Epithelial cell of prostate (primary cell): ENCODE measurements around the gene ACAN.

Experiments
- DNase-seq: peaks from one replicate; pipeline ENCODE4 v3.0.0-alpha.2; 2011; ENCODE audit warnings: low read depth, low spot score
- H3K27ac ChIP-seq: fragments of 450-650 bp; 2 replicates; pipeline ENCODE4 v1.5.1; 2017; ENCODE audit warnings: mild to moderate bottlenecking

ACAN gene

DNA sequence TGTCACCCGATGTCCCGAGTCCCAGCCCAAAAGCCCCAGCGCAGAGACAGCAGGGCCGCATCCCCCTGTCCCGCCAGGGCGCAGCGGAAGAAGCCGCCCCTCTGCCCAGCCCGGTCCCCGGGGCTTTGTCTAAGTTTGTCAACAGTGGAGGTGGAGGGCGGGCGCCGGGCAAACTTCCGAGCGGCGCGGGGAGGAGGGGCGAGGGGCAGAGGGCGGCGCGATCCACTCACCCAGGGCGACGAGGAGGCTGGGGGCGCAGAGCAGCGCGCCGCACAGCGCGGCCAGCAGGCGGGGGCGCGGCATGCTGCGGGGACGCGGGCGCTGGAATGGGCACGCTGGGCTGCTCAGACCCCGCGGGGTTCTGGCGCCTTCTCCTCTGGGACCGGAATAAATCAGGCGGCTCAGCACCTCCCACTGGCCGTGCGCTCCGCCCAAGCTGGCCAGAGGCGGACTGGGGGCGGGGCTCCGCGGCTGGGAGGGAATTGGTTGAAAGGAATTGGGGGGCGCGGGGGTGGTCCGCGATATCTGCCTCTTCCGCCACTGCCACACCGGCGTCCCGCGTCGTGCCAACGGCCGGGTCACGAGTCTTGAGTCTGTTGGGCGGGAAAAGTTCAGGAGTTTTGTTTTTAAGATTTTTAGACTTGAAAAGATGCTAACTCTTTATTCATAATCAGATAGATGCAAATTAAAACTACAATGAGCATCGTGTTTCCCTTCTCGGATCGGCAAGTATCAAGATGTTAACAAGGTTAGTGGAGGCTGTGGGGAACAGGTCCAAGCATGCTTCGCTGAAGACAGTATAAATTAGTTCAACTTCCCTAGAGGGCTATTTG lies 110.0 kb downstream of the ACAN start, which contains the start of gene MFGE8:
Gene MFGE8, minus strand, starts transcription at position 363 of the 833 bp plus-strand sequence. Its CDS starts 60 bp downstream, at position 303.
- peak within 1 kb of the TSS; percentile 89 for H3K27ac ChIP-seq
- DNase-seq: peak; percentile 66

DNA sequence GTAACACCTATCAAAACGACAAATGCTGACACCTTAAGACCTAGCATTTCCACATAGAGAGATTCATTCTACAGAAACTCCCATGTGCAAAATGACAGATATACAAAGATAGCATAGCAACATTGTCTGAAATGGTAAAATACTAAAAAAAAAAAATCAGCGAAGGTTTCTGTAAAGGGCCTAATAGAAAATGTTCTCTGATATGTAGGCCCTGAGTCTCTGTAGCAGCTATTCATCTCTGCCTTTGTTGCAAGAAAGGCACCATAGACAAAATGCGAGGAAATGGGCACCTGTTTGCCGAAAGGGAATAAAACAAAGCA lies 110.6 kb downstream of the ACAN start:
- DNase-seq: no peak
- peak overlapping the region; percentile 89 for H3K27ac ChIP-seq

DNA sequence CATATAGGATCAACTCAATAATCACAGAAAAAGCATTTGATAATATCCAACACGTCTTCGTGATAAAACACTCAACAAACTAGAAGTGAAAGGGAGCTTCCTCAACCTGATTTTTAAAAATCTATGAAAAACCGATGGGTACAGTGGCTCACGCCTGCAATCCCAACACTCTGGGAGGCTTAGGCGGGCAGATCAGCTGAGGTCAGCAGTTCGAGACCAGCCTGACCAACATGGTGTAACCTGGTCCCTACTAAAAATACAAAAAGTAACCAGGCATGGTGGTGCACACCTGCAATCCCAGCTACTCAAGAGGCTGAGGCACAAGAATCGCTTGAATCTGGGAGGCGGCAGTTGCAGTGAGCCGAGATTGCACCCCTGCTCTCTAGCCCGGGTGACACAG lies 112.1 kb downstream of the ACAN start:
- no peak overlapping the region for H3K27ac ChIP-seq
- DNase-seq: no peak

- no peak for DNase-seq
- no peak overlapping the region for H3K27ac ChIP-seq
Observed at GRCh38 chr15:88917760-88918159, 114.5 kb downstream of the ACAN start.

DNA sequence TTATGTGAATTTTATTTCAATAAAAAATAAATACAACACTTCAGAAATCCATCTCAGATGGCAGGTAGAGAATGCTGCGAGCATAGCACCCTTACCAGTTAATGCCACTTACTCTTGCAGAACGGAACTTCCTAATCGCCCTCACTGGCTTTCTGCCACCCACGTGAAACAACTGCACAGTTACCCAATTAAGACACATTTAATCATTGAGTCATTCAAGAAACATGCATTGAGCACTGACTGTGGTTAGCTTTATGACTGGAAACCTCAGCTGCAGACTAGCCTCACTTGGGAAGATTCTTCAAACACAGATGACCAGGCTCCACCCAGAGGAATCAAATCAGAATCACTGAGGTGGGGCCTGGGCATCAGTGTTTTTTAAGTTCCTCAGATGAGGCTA lies 115.5 kb downstream of the ACAN start:
- DNase-seq: peak; percentile 95
- peak overlapping the region; percentile 89 for H3K27ac ChIP-seq

- no peak for DNase-seq
- H3K27ac ChIP-seq: peak overlapping the region; percentile 89
Observed at GRCh38 chr15:88920186-88920891, 117.1 kb downstream of the ACAN start.

DNA sequence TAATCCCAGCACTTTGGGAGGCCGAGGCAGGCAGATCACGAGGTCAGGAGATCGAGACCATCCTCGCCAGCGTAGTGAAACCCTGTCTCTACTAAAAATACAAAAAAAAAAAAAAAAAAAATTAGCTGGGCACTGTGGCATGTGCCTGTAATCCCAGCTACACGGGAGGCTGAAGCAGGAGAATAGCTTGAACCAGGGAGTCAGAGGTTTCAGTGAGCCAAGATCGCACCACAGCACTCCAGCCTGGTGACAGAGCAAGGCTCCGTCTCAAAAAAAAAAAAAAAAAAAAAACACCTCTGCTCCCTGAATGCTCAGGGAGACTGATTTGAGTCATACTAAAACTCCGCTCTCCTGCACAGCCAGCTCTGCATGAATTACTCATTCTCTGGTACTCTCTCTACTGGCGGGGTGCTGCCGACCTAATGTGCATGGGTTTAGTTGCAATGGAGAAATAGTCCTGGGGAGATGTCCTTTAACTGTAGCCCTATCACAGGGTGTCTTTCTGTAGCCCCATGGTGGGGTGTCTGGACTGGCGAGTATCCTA lies 117.7 kb downstream of the ACAN start:
- DNase-seq: peak; percentile 66
- H3K27ac ChIP-seq: peak overlapping the region; percentile 89
